MM.1S (cell line): ENCODE results near the gene DHRS7C.

ENCODE experiments used
- DNase-seq: peaks from one replicate; pipeline ENCODE4 v3.0.0-alpha.2; 2015
- H2AFZ ChIP-seq: fragments of 300-600 bp; sonication (generic); 2 replicates; pipeline ENCODE4 v1.6.0; 2016; ENCODE audit warnings: antibody characterized with exemption, low read length
- H3F3A ChIP-seq: fragments of 300-600 bp; sonication (generic); 2 replicates; pipeline ENCODE4 v1.6.1; 2016; ENCODE audit warnings: mild to moderate bottlenecking, antibody characterized with exemption, low read length, moderate library complexity, mixed read lengths; ENCODE audit not compliant: insufficient read depth
- H3K27ac ChIP-seq: fragments of 300-600 bp; sonication (generic); 2 replicates; pipeline ENCODE4 v1.5.1; 2016; ENCODE audit warnings: mild to moderate bottlenecking, low read length
- H3K27me3 ChIP-seq: fragments of 300-600 bp; sonication (generic); replicated peaks from 2 replicates; pipeline ENCODE4 v1.6.0; 2016; ENCODE audit warnings: low read length; ENCODE audit not compliant: insufficient read depth
- H3K36me3 ChIP-seq: fragments of 300-600 bp; sonication (generic); replicated peaks from 2 replicates; pipeline ENCODE4 v1.6.1; 2016; ENCODE audit warnings: mild to moderate bottlenecking, low read length, mixed read lengths; ENCODE audit not compliant: insufficient read depth
- H3K4me1 ChIP-seq: fragments of 300-600 bp; sonication (generic); 2 replicates; pipeline ENCODE4 v1.6.1; 2016; ENCODE audit warnings: low read length, mixed read lengths
- H3K4me2 ChIP-seq: fragments of 300-600 bp; sonication (generic); 2 replicates; pipeline ENCODE4 v1.6.0; 2016; ENCODE audit warnings: low read depth, low read length
- H3K4me3 ChIP-seq: fragments of 300-600 bp; sonication (generic); 2 replicates; pipeline ENCODE4 v1.5.1; 2016; ENCODE audit warnings: low read length, mixed read lengths
- H3K79me2 ChIP-seq: fragments of 300-600 bp; sonication (generic); 2 replicates; pipeline ENCODE4 v1.6.1; 2016; ENCODE audit warnings: mixed run types, low read length, mixed read lengths
- H3K9ac ChIP-seq: fragments of 300-600 bp; sonication (generic); 2 replicates; pipeline ENCODE4 v1.6.1; 2016; ENCODE audit warnings: low read length, mixed read lengths
- H3K9me2 ChIP-seq: fragments of 300-600 bp; sonication (generic); replicated peaks from 2 replicates; pipeline ENCODE4 v1.6.1; 2016; ENCODE audit warnings: mild to moderate bottlenecking, low read length, mixed read lengths; ENCODE audit not compliant: insufficient read depth
- H3K9me3 ChIP-seq: fragments of 300-600 bp; sonication (generic); replicated peaks from 2 replicates; pipeline ENCODE4 v1.6.1; 2016; ENCODE audit warnings: mild to moderate bottlenecking, low read length, mixed read lengths; ENCODE audit not compliant: insufficient read depth
- H4K20me1 ChIP-seq: fragments of 300-600 bp; sonication (generic); 2 replicates; pipeline ENCODE4 v1.6.1; 2016; ENCODE audit warnings: mild to moderate bottlenecking, low read length, moderate library complexity, mixed read lengths; ENCODE audit not compliant: insufficient read depth
- CTCF ChIP-seq: fragments of 300-600 bp; sonication (generic); IDR thresholded peaks from 2 replicates; pipeline ENCODE4 v1.5.1; 2016; ENCODE audit warnings: antibody characterized with exemption, low read length, mixed read lengths
- EZH2 ChIP-seq: fragments of 300-600 bp; sonication (generic); optimal IDR thresholded peaks from 2 replicates; pipeline ENCODE3; 2017; ENCODE audit warnings: low read depth, mild to moderate bottlenecking, antibody characterized with exemption, low read length, mixed read lengths
- EZH2phosphoT487 ChIP-seq: fragments of 300-600 bp; sonication (generic); IDR thresholded peaks from 2 replicates; pipeline ENCODE4 v1.6.1; 2018; ENCODE audit warnings: antibody characterized with exemption, low read length

DHRS7C gene

GRCh38 chr17:9833922-9834321 is 42.5 kb upstream of the DHRS7C start:
- Histone ChIP-seq H3K27ac (no peak overlapping the region), H3K9ac (no peak overlapping the region), H3K9me2 (no peaks in the 10 kb centered on the region), H4K20me1 (no peaks in the 10 kb centered on the region), H3K79me2 (no peaks in the 10 kb centered on the region), H3K4me2 (no peak overlapping the region), H3K9me3 (no peaks in the 10 kb centered on the region), H2AFZ (no peak overlapping the region), H3K27me3 (no peaks in the 10 kb centered on the region; the same call in 1 of the 2 replicates), H3K36me3 (no peaks in the 10 kb centered on the region), H3F3A (no peaks in the 10 kb centered on the region), H3K4me1 (no peaks in the 10 kb centered on the region), H3K4me3 (no peak overlapping the region)
- TF ChIP-seq EZH2phosphoT487 (no peak), EZH2 (no peak)
- DNase-seq = no peak

GRCh38 chr17:9830711-9831110 is 39.3 kb upstream of the DHRS7C start:
- Histone ChIP-seq H3K9me2 (no peaks in the 10 kb centered on the region), H3K79me2 (no peaks in the 10 kb centered on the region), H3K27ac (no peak overlapping the region), H3K4me1 (no peaks in the 10 kb centered on the region), H3F3A (no peaks in the 10 kb centered on the region), H3K9ac (no peak overlapping the region), H4K20me1 (no peaks in the 10 kb centered on the region), H3K4me3 (no peak overlapping the region), H3K4me2 (no peak overlapping the region), H3K27me3 (no peaks in the 10 kb centered on the region), H3K9me3 (no peaks in the 10 kb centered on the region), H3K36me3 (no peaks in the 10 kb centered on the region), H2AFZ (no peak overlapping the region)
- TF ChIP-seq EZH2 (no peak), EZH2phosphoT487 (no peak), CTCF (no peak)
- no peak for DNase-seq

GRCh38 chr17:9829343-9829742 is 38.0 kb upstream of the DHRS7C start:
- no peak for DNase-seq
- no peak overlapping the region for H3K4me3 ChIP-seq
- no peaks in the 10 kb centered on the region for H3K36me3 ChIP-seq
- no peaks in the 10 kb centered on the region for H3K9me2 ChIP-seq
- H3K27ac ChIP-seq = no peak overlapping the region
- H3K9ac ChIP-seq = no peak overlapping the region
- H3K9me3 ChIP-seq = no peaks in the 10 kb centered on the region
- no peak overlapping the region for H2AFZ ChIP-seq
- TF ChIP-seq CTCF (no peak), EZH2phosphoT487 (no peak), EZH2 (no peak)
- no peaks in the 10 kb centered on the region for H3K4me1 ChIP-seq
- H3F3A ChIP-seq = no peaks in the 10 kb centered on the region
- no peaks in the 10 kb centered on the region for H3K79me2 ChIP-seq
- H3K4me2 ChIP-seq = no peak overlapping the region
- H3K27me3 ChIP-seq = no peaks in the 10 kb centered on the region
- H4K20me1 ChIP-seq = no peaks in the 10 kb centered on the region
